HUES6 (cell line): ENCODE measurements around the gene IPPK.

Experiments used
- H3K27ac ChIP-seq: 2 replicates; pipeline ENCODE4 v1.7.0; 2013; ENCODE audit warnings: low read depth, mild to moderate bottlenecking, low read length, inconsistent platforms
- H3K27me3 ChIP-seq: 2 replicates; pipeline ENCODE4 v1.6.1; 2013; ENCODE audit warnings: low read length; ENCODE audit not compliant: control insufficient read depth, insufficient read depth
- H3K36me3 ChIP-seq: 2 replicates; pipeline ENCODE4 v1.6.1; 2013; ENCODE audit warnings: low read length; ENCODE audit not compliant: control insufficient read depth, insufficient read depth
- H3K4me1 ChIP-seq: 2 replicates; pipeline ENCODE4 v1.6.1; 2013; ENCODE audit warnings: low read length; ENCODE audit not compliant: control insufficient read depth, insufficient read depth
- H3K4me3 ChIP-seq: 2 replicates; pipeline ENCODE4 v1.5.1; 2013; ENCODE audit warnings: low read depth, low read length
- H3K9ac ChIP-seq: one replicate; pipeline ENCODE4 v1.6.1; 2013; ENCODE audit warnings: mild to moderate bottlenecking, low read length
- H3K9me3 ChIP-seq: 2 replicates; pipeline ENCODE4 v1.6.1; 2013; ENCODE audit warnings: low read depth, low read length; ENCODE audit not compliant: control insufficient read depth, insufficient read depth

IPPK gene

GRCh38 chr9:92612292-92612691 is 57.6 kb downstream of the IPPK start:
- Histone ChIP-seq H3K27me3 (no peaks in the 10 kb centered on the region), H3K9me3 (no peaks in the 10 kb centered on the region), H3K36me3 (peaks cover 52% of the 10 kb centered on the region), H3K4me3 (no peak overlapping the region), H3K27ac (no peak overlapping the region), H3K9ac (no peak overlapping the region), H3K4me1 (peaks cover 6% of the 10 kb centered on the region; the same call in 1 of the 2 replicates)

GRCh38 chr9:92611621-92612285 is 58.2 kb downstream of the IPPK start:
- Histone ChIP-seq H3K27ac (no peak overlapping the region), H3K9ac (no peak overlapping the region), H3K36me3 (peaks cover 46% of the 10 kb centered on the region), H3K4me3 (no peak overlapping the region), H3K4me1 (peaks cover 6% of the 10 kb centered on the region; the same call in 1 of the 2 replicates), H3K9me3 (no peaks in the 10 kb centered on the region), H3K27me3 (no peaks in the 10 kb centered on the region)

GRCh38 chr9:92610470-92611420 is 59.2 kb downstream of the IPPK start:
- H3K9me3 ChIP-seq: no peaks in the 10 kb centered on the region
- H3K27me3 ChIP-seq: no peaks in the 10 kb centered on the region
- H3K4me3 ChIP-seq: no peak overlapping the region
- H3K36me3 ChIP-seq: peaks cover 37% of the 10 kb centered on the region
- H3K4me1 ChIP-seq: peaks cover 6% of the 10 kb centered on the region; the same call in 1 of the 2 replicates
- no peak overlapping the region for H3K27ac ChIP-seq
- no peak overlapping the region for H3K9ac ChIP-seq

GRCh38 chr9:92608909-92609445 is 61.0 kb downstream of the IPPK start:
- Histone ChIP-seq H3K4me3 (no peak overlapping the region), H3K9me3 (peaks cover 13% of the 10 kb centered on the region), H3K27me3 (no peaks in the 10 kb centered on the region), H3K27ac (no peak overlapping the region; the same call in 1 of the 2 replicates), H3K36me3 (peaks cover 24% of the 10 kb centered on the region), H3K9ac (no peak overlapping the region), H3K4me1 (peaks cover 6% of the 10 kb centered on the region; the same call in 1 of the 2 replicates)

- H3K9ac ChIP-seq: no peak overlapping the region
- H3K36me3 ChIP-seq: peaks cover 18% of the 10 kb centered on the region
- peaks cover 6% of the 10 kb centered on the region; the same call in 1 of the 2 replicates for H3K4me1 ChIP-seq
- no peak overlapping the region; the same call in 1 of the 2 replicates for H3K27ac ChIP-seq
- no peak overlapping the region for H3K4me3 ChIP-seq
- H3K27me3 ChIP-seq: no peaks in the 10 kb centered on the region
- H3K9me3 ChIP-seq: peaks cover 18% of the 10 kb centered on the region
Observed at GRCh38 chr9:92608241-92608908, 61.6 kb downstream of the IPPK start.

- Histone ChIP-seq H3K36me3 (peaks cover 12% of the 10 kb centered on the region), H3K9ac (no peak overlapping the region), H3K4me1 (peaks cover 6% of the 10 kb centered on the region; the same call in 1 of the 2 replicates), H3K27ac (no peak overlapping the region), H3K4me3 (no peak overlapping the region), H3K27me3 (no peaks in the 10 kb centered on the region), H3K9me3 (peaks cover 18% of the 10 kb centered on the region)
Observed at GRCh38 chr9:92607773-92608172, 62.2 kb downstream of the IPPK start.

GRCh38 chr9:92607088-92607487 is 62.8 kb downstream of the IPPK start:
- peaks cover 6% of the 10 kb centered on the region for H3K36me3 ChIP-seq
- peaks cover 18% of the 10 kb centered on the region for H3K9me3 ChIP-seq
- peaks cover 6% of the 10 kb centered on the region; the same call in 1 of the 2 replicates for H3K4me1 ChIP-seq
- H3K27me3 ChIP-seq: no peaks in the 10 kb centered on the region
- no peak overlapping the region for H3K27ac ChIP-seq
- no peak overlapping the region for H3K9ac ChIP-seq
- H3K4me3 ChIP-seq: no peak overlapping the region

- no peaks in the 10 kb centered on the region for H3K36me3 ChIP-seq
- peaks cover 18% of the 10 kb centered on the region for H3K9me3 ChIP-seq
- no peaks in the 10 kb centered on the region for H3K27me3 ChIP-seq
- no peak overlapping the region for H3K4me3 ChIP-seq
- no peak overlapping the region for H3K27ac ChIP-seq
- H3K4me1 ChIP-seq: peaks cover 6% of the 10 kb centered on the region; the same call in 1 of the 2 replicates
- H3K9ac ChIP-seq: no peak overlapping the region
Observed at GRCh38 chr9:92605224-92605623, 64.7 kb downstream of the IPPK start.

GRCh38 chr9:92603990-92604389 is 65.9 kb downstream of the IPPK start:
- H3K4me1 ChIP-seq: peaks cover under 1% of the 10 kb centered on the region; the same call in 1 of the 2 replicates
- H3K9me3 ChIP-seq: peaks cover 18% of the 10 kb centered on the region
- no peak overlapping the region for H3K9ac ChIP-seq
- H3K27me3 ChIP-seq: no peaks in the 10 kb centered on the region
- H3K36me3 ChIP-seq: no peaks in the 10 kb centered on the region
- no peak overlapping the region for H3K4me3 ChIP-seq
- no peak overlapping the region for H3K27ac ChIP-seq

GRCh38 chr9:92603100-92603499 is 66.8 kb downstream of the IPPK start:
- H3K27ac ChIP-seq: no peak overlapping the region
- peaks cover 18% of the 10 kb centered on the region for H3K9me3 ChIP-seq
- H3K36me3 ChIP-seq: no peaks in the 10 kb centered on the region

More at GRCh38 chr9:92603100-92603499, 66.8 kb downstream of the IPPK start:
- Histone ChIP-seq H3K4me3 (no peak overlapping the region), H3K27me3 (no peaks in the 10 kb centered on the region), H3K9ac (no peak overlapping the region), H3K4me1 (no peaks in the 10 kb centered on the region)
